ENCODE data around the gene IFNA6.
A peak's percentile ranks its signal among the peaks of the same experiment; 100 is the strongest.
"Not testable (repeated sequence)": the region's sequence is repeated elsewhere in the genome, so short reads cannot be mapped to it uniquely, and the experiment has no call there.

Gene IFNA6

DNA sequence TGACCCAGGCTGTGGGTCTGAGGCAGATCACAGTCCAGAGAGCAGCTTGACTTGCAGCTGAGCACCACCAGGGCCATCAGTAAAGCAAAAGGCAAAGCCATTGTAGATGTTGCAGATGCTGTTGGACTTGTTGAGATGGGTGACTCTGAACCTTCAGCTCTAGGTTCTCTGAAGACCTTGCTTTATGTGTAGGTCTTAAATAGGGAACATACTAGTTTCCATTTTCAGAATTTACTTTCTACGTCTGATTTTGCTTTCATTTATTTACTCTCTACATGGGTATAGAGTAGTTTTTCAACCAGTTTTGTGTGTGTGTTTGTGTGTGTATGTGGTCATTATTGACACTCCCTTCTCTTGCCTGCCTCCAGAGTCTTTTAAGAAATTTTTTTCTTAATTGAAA is at the start of gene IFNA6:
TSS of gene IFNA6 (minus strand) at position 101 of the 400 bp plus-strand sequence. CDS start at position 101, 0 bp downstream.
- no peak for DNase-seq

DNA sequence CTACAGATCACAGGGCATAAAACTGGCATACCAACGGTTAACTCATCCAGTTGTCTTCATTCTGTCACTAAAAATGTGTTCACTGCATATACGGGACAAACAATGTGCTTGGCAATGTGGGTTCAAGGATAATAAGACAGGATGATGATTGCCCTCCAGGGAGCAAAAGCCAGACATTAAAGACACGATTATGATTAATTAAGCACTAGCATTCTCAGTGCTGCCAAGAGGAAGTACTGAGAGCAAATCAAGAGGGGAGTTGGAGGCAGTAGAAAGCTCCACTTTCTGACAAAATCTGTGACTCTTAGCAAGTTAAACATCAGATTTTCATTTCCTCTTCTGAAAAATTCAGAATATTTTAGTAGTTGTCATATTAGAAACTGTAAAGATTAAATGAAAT is 49.3 kb upstream of the IFNA6 start:
- DNase-seq, result no peak

DNA sequence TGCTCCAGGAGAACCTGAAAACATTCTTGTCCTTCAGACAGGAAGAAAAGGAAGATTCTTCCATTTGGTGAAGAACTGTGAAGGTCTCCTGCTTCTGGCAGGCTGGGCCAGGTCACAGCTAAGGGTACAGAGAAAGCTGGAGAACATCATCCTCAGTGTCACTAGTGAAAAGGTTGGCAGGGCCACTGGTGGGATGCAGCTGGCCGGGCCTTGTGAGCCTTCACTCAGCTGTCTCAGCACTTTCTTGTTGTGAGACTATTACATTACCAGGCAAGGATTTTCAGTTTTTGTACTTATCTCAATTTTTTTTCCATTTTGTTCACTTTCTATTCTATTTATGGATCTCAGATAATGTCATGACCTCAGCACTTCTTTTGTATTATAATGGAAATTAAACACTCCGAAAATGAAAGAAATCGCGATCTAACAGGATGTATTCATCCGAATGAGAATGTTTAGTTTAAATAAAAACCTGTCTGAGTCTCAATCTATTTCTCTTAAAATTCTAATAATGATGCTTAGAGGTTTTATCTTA is 48.3 kb upstream of the IFNA6 start:
- no peak for DNase-seq

- DNase-seq, result peak; percentile 70
These were observed 45.4 kb upstream of the IFNA6 start for GRCh38 chr9:21395778-21396717.

- DNase-seq, result peak; percentile 56
These were observed 41.6 kb upstream of the IFNA6 start for GRCh38 chr9:21392270-21392669.

DNA sequence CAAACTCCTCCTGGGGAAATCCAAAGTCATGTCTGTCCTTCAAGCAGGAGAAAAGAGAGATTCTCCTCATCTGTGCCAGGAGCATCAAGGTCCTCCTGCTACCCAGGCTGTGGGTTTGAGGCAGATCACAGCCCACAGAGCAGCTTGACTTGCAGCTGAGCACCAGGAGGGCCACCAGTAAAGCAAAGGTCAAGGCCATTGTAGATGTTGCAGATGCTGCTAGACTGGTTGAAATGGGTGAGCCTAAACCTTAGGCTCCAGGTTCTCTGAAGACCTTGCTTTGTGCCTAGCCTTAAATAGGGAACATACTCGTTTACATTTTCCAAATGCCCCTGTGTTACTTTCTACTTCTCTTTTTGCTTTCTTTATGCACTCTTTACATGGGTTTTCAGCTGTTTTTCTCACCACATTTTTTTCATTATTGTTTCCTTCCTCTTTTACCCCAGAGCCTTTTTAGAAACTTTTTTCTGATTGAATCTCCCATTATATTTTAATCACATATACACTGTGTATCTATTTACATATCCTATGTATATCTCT is 34.5 kb upstream of the IFNA6 start, which contains the start of gene IFNA2:
TSS of gene IFNA2 (minus strand) at position 268 of the 540 bp plus-strand sequence. CDS start at position 199, 69 bp downstream.
- peak; percentile 52 for DNase-seq

DNA sequence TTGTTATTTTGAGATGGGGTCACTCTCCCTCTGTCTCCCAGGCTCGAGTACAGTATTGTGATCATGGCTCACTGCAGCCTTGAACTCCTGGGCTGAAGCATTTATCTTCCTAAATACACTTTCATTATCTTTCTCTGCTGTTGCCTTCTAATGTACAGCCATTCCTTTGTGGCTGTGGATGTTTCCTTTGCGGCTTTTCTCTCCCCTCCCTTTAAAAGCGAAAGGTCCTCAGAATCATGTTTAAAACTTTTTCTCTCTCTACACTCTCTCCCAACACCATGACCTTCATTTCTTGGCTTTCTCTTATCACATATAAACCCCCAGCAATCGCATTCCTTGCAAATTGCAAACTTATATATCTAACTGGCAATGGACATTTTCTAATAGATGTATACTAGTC is 32.9 kb upstream of the IFNA6 start:
- no peak for DNase-seq

GRCh38 chr9:21381448-21382339 is 31.0 kb upstream of the IFNA6 start:
- peak; percentile 46 for DNase-seq

GRCh38 chr9:21371467-21371866 is 20.8 kb upstream of the IFNA6 start:
- not testable (repeated sequence) for DNase-seq

DNA sequence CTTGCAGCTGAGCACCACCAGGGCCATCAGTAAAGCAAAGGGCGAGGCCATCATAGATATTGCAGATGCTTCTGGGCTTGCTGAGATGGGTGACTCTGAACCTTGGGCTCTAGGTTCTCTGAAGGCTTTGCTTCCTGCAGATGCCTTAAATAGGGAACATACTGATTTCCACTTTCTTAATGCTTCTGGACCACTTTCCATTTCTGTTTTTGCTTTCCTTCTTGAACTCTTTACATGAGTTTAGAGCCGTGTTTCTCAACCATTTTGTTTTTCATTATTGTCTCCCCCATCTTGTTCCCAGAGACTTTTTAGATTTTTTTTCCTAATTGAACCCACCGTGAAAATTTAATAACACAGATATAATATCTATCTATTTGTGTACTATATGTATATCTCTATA is 17.3 kb upstream of the IFNA6 start, which contains the start of gene IFNA13:
TSS of gene IFNA13 (minus strand) at position 101 of the 400 bp plus-strand sequence. CDS start at position 54, 47 bp downstream.
- DNase-seq, result no peak

DNA sequence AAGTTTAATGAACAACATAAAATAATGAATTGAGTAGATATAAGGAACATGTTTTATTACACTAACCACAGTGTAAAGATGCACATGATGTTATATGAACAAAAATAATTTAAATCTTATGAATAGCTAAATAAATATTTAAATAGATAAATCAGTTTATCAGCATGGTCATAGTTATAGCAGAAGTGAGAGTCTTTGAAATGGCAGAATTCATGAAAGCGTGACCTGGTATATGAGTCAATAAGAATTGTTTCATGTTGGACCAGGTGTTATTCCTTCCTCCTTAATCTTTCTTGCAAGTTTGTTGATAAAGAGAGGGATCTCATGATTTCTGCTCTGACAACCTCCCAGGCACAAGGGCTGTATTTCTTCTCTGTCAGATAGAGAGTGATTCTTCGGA is 16.5 kb upstream of the IFNA6 start:
- not testable (repeated sequence) for DNase-seq

DNA sequence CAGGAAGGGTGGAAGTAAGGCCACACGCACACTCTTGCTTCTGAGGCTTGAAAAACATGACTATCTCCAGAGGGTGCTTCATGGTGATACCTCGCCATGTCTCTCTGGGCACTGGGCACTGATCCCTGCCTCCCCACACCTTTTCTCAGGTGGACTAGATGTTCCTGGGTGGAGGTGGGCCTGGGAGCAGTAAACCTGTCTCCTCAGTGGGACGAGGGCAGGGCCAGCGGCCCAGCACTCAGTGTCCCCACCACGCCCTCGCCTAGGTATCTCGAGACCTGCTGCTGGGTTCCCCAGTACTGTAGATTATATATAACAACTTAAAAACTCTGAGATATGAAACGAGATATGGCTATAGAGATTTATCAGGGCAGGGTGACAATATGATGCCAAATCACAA is 11.6 kb upstream of the IFNA6 start:
- DNase-seq, result no peak

DNA sequence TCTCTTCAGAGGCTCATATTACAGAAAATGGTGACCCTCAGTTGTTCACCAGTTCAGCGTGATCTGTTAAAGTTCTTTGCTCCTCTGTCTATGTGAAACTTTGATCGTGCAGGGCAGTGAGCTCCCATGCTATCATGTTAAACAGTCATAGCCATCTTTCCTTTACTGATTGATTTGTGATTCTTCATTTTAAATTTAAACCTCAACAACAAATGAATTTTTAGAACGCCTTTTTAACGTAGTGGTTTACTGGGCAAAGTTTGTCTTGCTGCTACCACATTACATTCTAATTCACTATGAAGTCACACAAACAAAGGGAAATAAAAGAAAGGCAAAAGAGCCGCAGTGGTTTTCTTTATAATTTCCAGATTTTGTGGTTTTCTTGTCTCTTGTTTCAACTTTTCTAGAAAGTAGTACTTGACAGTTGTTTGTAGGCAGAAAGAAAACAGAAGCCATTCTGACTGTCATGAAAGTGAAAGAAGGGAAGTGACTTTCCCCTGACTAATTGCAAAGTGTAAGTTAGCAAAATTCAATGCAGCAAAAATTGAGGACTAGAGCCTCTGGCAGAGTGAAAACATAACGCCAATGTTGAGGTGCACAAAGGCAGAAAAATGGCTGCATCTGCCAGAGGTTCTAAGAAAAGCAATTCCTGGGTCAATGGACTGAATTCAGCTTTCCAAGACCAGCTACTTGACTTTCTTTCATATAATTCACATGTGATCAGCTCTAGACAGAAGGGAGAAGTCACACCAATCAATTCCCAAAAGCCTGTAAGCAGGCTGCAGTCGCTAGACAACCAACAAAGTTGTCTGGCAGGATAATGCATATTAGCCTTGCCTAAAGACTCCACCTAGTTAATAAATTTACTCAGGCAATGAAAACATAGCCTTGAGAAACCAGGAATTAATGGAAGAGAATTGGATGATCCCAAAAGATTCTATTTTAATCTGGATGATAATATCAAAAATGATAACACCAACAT is 7.1 kb upstream of the IFNA6 start:
- DNase-seq, result no peak

GRCh38 chr9:21348430-21348970 is 2.2 kb downstream of the IFNA6 start:
- DNase-seq, result no peak

DNA sequence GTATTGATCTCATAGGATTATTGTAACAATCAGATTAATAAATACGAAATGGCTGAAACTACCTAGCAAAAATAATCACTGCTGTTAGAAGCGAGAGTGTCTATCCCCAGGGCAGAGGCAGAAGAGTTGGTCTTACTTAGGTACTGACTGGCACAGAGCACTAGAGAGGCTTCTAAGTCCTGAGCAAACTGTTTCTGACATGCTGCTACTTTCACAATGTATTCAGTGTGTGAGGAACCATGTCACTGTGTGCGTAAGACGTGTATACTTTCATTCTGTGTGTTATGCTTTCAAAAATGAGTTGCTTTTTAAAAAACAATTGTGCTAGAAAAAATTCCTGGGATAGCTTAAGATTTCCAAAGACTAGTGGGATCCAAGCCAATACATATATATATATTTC is 10.0 kb downstream of the IFNA6 start:
- DNase-seq, result no peak

GRCh38 chr9:21336457-21336856 is 14.2 kb downstream of the IFNA6 start:
- peak; percentile 42 for DNase-seq

GRCh38 chr9:21334701-21335632 is 15.7 kb downstream of the IFNA6 start, which contains the start of gene KLHL9:
TSS of gene KLHL9 (minus strand) at chr9:21335404. CDS start at chr9:21334859, 545 bp downstream.
- peak; percentile 97 for DNase-seq

DNA sequence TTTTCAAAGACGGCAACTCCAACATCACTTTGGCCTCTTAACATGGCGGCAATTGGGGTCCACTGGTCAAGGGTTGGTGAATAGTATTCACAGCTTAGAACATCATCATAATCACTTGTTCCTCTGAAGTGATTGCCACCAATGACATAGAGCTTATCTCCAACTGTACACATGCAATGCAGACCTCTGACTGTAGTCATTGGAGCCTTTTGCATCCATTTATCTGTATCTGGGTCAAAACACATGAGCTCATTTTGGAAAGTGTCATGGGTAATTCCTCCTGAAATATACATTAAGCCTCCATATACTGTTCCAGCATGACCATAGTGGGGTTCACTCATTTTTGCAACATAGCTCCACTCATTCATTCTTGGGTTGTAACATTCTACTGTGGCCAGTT is 17.5 kb downstream of the IFNA6 start:
- peak; percentile 65 for DNase-seq

GRCh38 chr9:21331676-21332402 is 18.8 kb downstream of the IFNA6 start:
- no peak for DNase-seq
